ENCODE results near the gene TPM2.
A peak's percentile ranks its signal among the peaks of the same experiment; 100 is the strongest.

The TPM2 gene

GRCh38 chr9:35687972-35688557 lies 1.7 kb downstream of the TPM2 start:
- peaks cover 23% of the 10 kb centered on the region for H3K36me3 ChIP-seq (ENCODE audit: control insufficient read depth, insufficient read depth, low read length)
- H3K4me1 ChIP-seq (ENCODE audit: control insufficient read depth, insufficient read depth, low read length), result peaks cover 30% of the 10 kb centered on the region
- H3K4me3 ChIP-seq (ENCODE audit: low read length), result peak overlapping the region; percentile 72
- H3K9ac ChIP-seq (ENCODE audit: low read length), result peak overlapping the region; percentile 46
- peak overlapping the region; percentile 99 for H3K27ac ChIP-seq (ENCODE audit: low read depth, low read length)
- no peaks in the 10 kb centered on the region for H3K27me3 ChIP-seq (ENCODE audit: control insufficient read depth, insufficient read depth, low read length)

- H3K4me1 ChIP-seq (ENCODE audit: control insufficient read depth, insufficient read depth, low read length), result peaks cover 30% of the 10 kb centered on the region
- peaks cover 30% of the 10 kb centered on the region for H3K36me3 ChIP-seq (ENCODE audit: control insufficient read depth, insufficient read depth, low read length)
- H3K27me3 ChIP-seq (ENCODE audit: control insufficient read depth, insufficient read depth, low read length), result no peaks in the 10 kb centered on the region
- H3K9ac ChIP-seq (ENCODE audit: low read length), result no peak overlapping the region
- peak overlapping the region; percentile 99 for H3K27ac ChIP-seq (ENCODE audit: low read depth, low read length)
- peak overlapping the region; percentile 72 for H3K4me3 ChIP-seq (ENCODE audit: low read length)
Measured at GRCh38 chr9:35687306-35687705, 2.4 kb downstream of the TPM2 start.

GRCh38 chr9:35686222-35687203 lies 3.2 kb downstream of the TPM2 start:
- H3K27ac ChIP-seq (ENCODE audit: low read depth, low read length), result peak overlapping the region; percentile 99
- H3K36me3 ChIP-seq (ENCODE audit: control insufficient read depth, insufficient read depth, low read length), result peaks cover 33% of the 10 kb centered on the region
- no peak overlapping the region for H3K9ac ChIP-seq (ENCODE audit: low read length)
- no peaks in the 10 kb centered on the region for H3K27me3 ChIP-seq (ENCODE audit: control insufficient read depth, insufficient read depth, low read length)
- peak overlapping the region; percentile 72 for H3K4me3 ChIP-seq (ENCODE audit: low read length)
- H3K4me1 ChIP-seq (ENCODE audit: control insufficient read depth, insufficient read depth, low read length), result peaks cover 29% of the 10 kb centered on the region

- Histone ChIP-seq H3K27me3 (ENCODE audit: control insufficient read depth, insufficient read depth, low read length) (no peaks in the 10 kb centered on the region), H3K4me1 (ENCODE audit: control insufficient read depth, insufficient read depth, low read length) (peaks cover 25% of the 10 kb centered on the region), H3K9ac (ENCODE audit: low read length) (no peak overlapping the region), H3K36me3 (ENCODE audit: control insufficient read depth, insufficient read depth, low read length) (peaks cover 33% of the 10 kb centered on the region), H3K27ac (ENCODE audit: low read depth, low read length) (peak overlapping the region; percentile 99), H3K4me3 (ENCODE audit: low read length) (peak overlapping the region; percentile 62)
Measured at GRCh38 chr9:35685506-35685905, 4.2 kb downstream of the TPM2 start.

- Histone ChIP-seq H3K27ac (ENCODE audit: low read depth, low read length) (peak overlapping the region; percentile 99), H3K9ac (ENCODE audit: low read length) (no peak overlapping the region), H3K36me3 (ENCODE audit: control insufficient read depth, insufficient read depth, low read length) (peaks cover 33% of the 10 kb centered on the region), H3K4me3 (ENCODE audit: low read length) (peak overlapping the region; percentile 62), H3K27me3 (ENCODE audit: control insufficient read depth, insufficient read depth, low read length) (no peaks in the 10 kb centered on the region), H3K4me1 (ENCODE audit: control insufficient read depth, insufficient read depth, low read length) (peaks cover 25% of the 10 kb centered on the region)
Measured at GRCh38 chr9:35684921-35685320, 4.8 kb downstream of the TPM2 start.

- Histone ChIP-seq H3K36me3 (ENCODE audit: control insufficient read depth, insufficient read depth, low read length) (peaks cover 33% of the 10 kb centered on the region), H3K27ac (ENCODE audit: low read depth, low read length) (peak overlapping the region; percentile 99), H3K4me3 (ENCODE audit: low read length) (no peak overlapping the region), H3K4me1 (ENCODE audit: control insufficient read depth, insufficient read depth, low read length) (peaks cover 25% of the 10 kb centered on the region), H3K27me3 (ENCODE audit: control insufficient read depth, insufficient read depth, low read length) (no peaks in the 10 kb centered on the region), H3K9ac (ENCODE audit: low read length) (no peak overlapping the region)
Measured at GRCh38 chr9:35683323-35683722, 6.4 kb downstream of the TPM2 start.

- Histone ChIP-seq H3K9ac (ENCODE audit: low read length) (no peak overlapping the region), H3K4me1 (ENCODE audit: control insufficient read depth, insufficient read depth, low read length) (peaks cover 25% of the 10 kb centered on the region), H3K36me3 (ENCODE audit: control insufficient read depth, insufficient read depth, low read length) (peaks cover 33% of the 10 kb centered on the region), H3K4me3 (ENCODE audit: low read length) (peak overlapping the region; percentile 17), H3K27me3 (ENCODE audit: control insufficient read depth, insufficient read depth, low read length) (no peaks in the 10 kb centered on the region), H3K27ac (ENCODE audit: low read depth, low read length) (peak overlapping the region; percentile 99)
Measured at GRCh38 chr9:35682520-35683315, 7.0 kb downstream of the TPM2 start.

- H3K9ac ChIP-seq (ENCODE audit: low read length), result no peak overlapping the region
- H3K27me3 ChIP-seq (ENCODE audit: control insufficient read depth, insufficient read depth, low read length), result no peaks in the 10 kb centered on the region
- H3K4me1 ChIP-seq (ENCODE audit: control insufficient read depth, insufficient read depth, low read length), result peaks cover 25% of the 10 kb centered on the region
- peaks cover 33% of the 10 kb centered on the region for H3K36me3 ChIP-seq (ENCODE audit: control insufficient read depth, insufficient read depth, low read length)
- no peak overlapping the region for H3K4me3 ChIP-seq (ENCODE audit: low read length)
- peak overlapping the region; percentile 99 for H3K27ac ChIP-seq (ENCODE audit: low read depth, low read length)
Measured at GRCh38 chr9:35682051-35682450, 7.7 kb downstream of the TPM2 start.

GRCh38 chr9:35681341-35682002 lies 8.3 kb downstream of the TPM2 start:
- peaks cover 25% of the 10 kb centered on the region for H3K4me1 ChIP-seq (ENCODE audit: control insufficient read depth, insufficient read depth, low read length)
- no peak overlapping the region for H3K4me3 ChIP-seq (ENCODE audit: low read length)
- H3K27ac ChIP-seq (ENCODE audit: low read depth, low read length), result peak overlapping the region; percentile 99
- H3K36me3 ChIP-seq (ENCODE audit: control insufficient read depth, insufficient read depth, low read length), result peaks cover 33% of the 10 kb centered on the region
- H3K9ac ChIP-seq (ENCODE audit: low read length), result no peak overlapping the region
- H3K27me3 ChIP-seq (ENCODE audit: control insufficient read depth, insufficient read depth, low read length), result no peaks in the 10 kb centered on the region

GRCh38 chr9:35680331-35681105 lies 9.2 kb downstream of the TPM2 start:
- Histone ChIP-seq H3K27ac (ENCODE audit: low read depth, low read length) (peak overlapping the region; percentile 44), H3K36me3 (ENCODE audit: control insufficient read depth, insufficient read depth, low read length) (peaks cover 31% of the 10 kb centered on the region), H3K27me3 (ENCODE audit: control insufficient read depth, insufficient read depth, low read length) (no peaks in the 10 kb centered on the region), H3K9ac (ENCODE audit: low read length) (no peak overlapping the region), H3K4me1 (ENCODE audit: control insufficient read depth, insufficient read depth, low read length) (peaks cover 22% of the 10 kb centered on the region), H3K4me3 (ENCODE audit: low read length) (no peak overlapping the region)

- H3K36me3 ChIP-seq (ENCODE audit: control insufficient read depth, insufficient read depth, low read length), result peaks cover 24% of the 10 kb centered on the region
- H3K27me3 ChIP-seq (ENCODE audit: control insufficient read depth, insufficient read depth, low read length), result no peaks in the 10 kb centered on the region
- H3K4me3 ChIP-seq (ENCODE audit: low read length), result no peak overlapping the region
- peaks cover 16% of the 10 kb centered on the region for H3K4me1 ChIP-seq (ENCODE audit: control insufficient read depth, insufficient read depth, low read length)
- H3K9ac ChIP-seq (ENCODE audit: low read length), result no peak overlapping the region
- H3K27ac ChIP-seq (ENCODE audit: low read depth, low read length), result peak overlapping the region; percentile 10
Measured at GRCh38 chr9:35679766-35680330, 9.9 kb downstream of the TPM2 start.
